Mammary epithelial cell (primary cell): ENCODE results near the gene NTMT1.

ENCODE experiments used
- EZH2 ChIP-seq: IDR thresholded peaks from 2 replicates; pipeline ENCODE4 v1.6.1; 2012; ENCODE audit warnings: low read length, inconsistent platforms, borderline replicate concordance
- TF ChIP-seq, protein P1 (sequence below), 2 donors: IDR thresholded peaks in 1 of 2; conservative IDR thresholded peaks in 1 of 2; 2 replicates each; pipeline ENCODE4 v1.5.1; 2011 to 2012; ENCODE audit warnings: inconsistent platforms in 2 of 2, low read length in 2 of 2, mild to moderate bottlenecking in 2 of 2, control low read depth in 1 of 2, low read depth in 1 of 2; ENCODE audit not compliant: insufficient read depth in 1 of 2; ENCODE audit errors: extremely low read depth in 1 of 2

DNA sequence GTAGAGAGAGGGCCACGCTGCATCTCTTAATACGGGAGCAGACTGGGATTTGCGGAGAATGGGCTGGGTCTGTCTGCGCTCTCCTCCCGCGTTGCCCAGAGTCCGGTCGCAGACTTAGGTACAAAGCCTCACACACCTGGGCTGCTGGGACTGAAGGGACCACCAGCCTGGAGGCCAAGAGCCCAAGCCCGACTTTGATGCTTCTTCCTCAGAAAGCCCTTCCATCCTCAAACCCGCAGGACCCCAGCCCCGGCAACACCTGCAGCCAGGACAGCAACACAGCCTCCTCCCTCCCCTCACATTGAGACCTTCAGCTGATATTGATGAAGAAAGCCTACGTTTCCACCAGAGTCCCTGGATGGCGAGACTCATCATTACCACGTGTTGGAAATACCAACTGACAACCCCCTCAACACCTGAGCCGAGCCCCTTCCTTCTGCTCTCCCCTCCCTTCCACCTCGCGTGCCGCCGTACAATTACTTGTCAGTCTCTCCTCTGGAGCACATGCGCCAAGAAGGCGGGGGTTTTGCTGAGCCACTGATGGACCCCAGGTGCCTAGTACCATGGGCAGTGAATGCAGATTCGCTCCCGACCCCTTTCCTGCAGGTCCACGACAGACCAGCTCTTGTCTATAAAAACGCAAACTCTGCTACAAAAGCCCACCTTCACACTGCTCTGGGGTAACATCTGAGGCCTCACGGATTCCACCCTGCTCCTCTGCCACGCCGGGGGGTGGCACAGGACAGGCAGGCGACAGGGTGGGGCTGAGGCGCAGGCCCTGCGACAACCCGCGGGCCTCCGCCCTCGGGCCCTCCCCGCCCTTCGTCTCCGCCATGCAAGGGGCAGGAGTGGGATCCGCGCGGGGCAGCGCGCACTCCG is 15.1 kb downstream of the NTMT1 start:
- TF ChIP-seq, protein P1, sequence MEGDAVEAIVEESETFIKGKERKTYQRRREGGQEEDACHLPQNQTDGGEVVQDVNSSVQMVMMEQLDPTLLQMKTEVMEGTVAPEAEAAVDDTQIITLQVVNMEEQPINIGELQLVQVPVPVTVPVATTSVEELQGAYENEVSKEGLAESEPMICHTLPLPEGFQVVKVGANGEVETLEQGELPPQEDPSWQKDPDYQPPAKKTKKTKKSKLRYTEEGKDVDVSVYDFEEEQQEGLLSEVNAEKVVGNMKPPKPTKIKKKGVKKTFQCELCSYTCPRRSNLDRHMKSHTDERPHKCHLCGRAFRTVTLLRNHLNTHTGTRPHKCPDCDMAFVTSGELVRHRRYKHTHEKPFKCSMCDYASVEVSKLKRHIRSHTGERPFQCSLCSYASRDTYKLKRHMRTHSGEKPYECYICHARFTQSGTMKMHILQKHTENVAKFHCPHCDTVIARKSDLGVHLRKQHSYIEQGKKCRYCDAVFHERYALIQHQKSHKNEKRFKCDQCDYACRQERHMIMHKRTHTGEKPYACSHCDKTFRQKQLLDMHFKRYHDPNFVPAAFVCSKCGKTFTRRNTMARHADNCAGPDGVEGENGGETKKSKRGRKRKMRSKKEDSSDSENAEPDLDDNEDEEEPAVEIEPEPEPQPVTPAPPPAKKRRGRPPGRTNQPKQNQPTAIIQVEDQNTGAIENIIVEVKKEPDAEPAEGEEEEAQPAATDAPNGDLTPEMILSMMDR (conservative IDR thresholded peaks at IDR 0.05 in 1 of 2, IDR thresholded peaks at IDR 0.05 in 1 of 2; ENCODE audit: extremely low read depth in 1 of 2, insufficient read depth in 1 of 2, low read depth in 1 of 2, low read length in 2 of 2) = no peak
- TF ChIP-seq EZH2 = no peak
